Stimulated activated CD4-positive, alpha-beta T cell treated with anti-CD3 and anti-CD28 coated beads, Interleukin-12 subunit alpha, Interleukin-12 subunit beta, amount 100 ng/mL, for 48 hours (primary cell): Measurements from ENCODE around the gene ZBTB46.
A peak's percentile ranks its signal among the peaks of the same experiment; 100 is the strongest.
"Not testable (repeated sequence)": the region's sequence is repeated elsewhere in the genome, so short reads cannot be mapped to it uniquely, and the experiment has no call there.

ENCODE experiments used
- DNase-seq, 3 donors: peaks; one replicate each; pipeline ENCODE4 v3.0.0-alpha.2; 2020; ENCODE audit warnings: low read depth in 2 of 3, low spot score in 1 of 3

ZBTB46 gene, protein sequence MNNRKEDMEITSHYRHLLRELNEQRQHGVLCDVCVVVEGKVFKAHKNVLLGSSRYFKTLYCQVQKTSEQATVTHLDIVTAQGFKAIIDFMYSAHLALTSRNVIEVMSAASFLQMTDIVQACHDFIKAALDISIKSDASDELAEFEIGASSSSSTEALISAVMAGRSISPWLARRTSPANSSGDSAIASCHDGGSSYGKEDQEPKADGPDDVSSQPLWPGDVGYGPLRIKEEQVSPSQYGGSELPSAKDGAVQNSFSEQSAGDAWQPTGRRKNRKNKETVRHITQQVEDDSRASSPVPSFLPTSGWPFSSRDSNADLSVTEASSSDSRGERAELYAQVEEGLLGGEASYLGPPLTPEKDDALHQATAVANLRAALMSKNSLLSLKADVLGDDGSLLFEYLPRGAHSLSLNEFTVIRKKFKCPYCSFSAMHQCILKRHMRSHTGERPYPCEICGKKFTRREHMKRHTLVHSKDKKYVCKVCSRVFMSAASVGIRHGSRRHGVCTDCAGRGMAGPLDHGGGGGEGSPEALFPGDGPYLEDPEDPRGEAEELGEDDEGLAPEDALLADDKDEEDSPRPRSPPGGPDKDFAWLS

DNA sequence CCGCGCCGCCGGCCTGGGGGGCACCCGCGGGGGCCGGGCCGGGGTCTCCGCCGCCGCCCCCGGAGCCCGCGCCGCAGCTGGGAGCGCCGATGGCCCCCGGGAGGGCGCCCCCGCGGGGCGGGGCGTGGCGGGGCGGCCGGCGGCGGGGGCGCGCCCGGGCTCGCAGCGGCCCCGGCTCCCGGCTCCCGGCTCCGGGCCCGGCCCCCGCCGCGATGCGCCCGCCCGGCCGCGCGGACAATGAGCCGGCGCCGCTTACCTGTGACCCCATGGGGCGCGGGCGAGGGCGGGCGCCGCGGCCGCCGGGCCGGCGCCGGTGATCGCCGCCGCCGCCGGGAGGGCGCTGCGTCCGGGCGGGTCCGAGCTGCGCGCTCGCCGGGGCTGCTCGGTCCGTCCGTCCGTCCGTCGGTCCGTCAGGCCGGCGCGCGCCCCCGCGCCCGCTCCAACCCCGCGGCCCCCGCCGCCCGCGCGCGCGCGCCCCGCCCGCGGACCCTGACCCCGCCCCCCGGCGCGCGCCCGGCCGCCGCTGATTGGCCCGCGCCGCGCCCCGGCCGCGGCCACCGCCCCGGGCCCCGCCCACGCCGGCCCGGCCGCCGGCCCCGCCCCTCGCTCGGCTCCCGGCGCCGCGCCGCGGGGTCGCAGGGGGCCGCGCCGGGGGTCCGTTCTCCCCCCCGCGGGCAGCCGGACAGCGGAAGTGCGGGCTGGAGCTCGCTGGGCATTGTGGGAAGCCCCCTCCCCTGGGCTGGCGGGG is at the start of gene ZBTB46:
ZBTB46 (minus strand) TSS at position 424 of the 748 bp plus-strand sequence. CDS start 40,507 bp downstream, outside the sequence.
- DNase-seq = peak in 1 of 3 donors; percentile 35

DNA sequence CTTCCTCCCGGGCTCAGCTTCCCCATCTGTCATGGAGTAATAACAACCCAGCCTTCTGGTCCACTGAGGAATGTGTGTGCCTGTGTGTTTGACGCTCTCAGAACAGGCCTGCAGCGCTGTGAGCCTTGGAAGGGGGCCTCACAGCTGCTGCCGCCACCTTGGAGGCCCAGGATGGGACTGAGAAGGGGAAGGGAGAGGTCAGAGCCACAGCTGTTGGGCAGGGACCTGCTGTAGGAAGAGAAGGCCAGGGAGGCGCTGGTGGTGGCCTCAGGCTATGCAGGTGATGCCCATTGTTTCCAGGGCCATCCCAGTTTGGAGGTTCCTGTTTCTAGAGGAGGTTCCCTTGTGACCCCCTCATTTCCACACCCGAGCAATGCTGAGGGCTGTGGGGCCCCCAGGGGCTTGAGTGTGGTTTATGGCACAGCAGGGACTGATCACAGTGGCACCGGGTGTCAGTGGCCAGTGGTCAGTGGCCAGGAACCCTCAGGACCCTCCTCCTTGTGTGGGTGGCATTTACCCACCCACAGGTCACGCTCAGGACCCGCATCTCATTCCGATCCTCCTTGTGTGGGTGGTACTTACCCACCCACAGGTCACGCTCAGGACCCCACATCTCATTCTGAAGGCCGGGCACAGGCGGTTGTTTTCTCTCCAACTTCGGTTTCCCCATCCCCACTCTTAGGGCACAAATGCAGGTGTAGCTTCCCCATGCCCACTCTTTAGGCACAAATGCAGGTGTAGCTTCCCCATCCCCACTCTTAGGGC is 48.0 kb upstream of the ZBTB46 start:
- no peak for DNase-seq

DNA sequence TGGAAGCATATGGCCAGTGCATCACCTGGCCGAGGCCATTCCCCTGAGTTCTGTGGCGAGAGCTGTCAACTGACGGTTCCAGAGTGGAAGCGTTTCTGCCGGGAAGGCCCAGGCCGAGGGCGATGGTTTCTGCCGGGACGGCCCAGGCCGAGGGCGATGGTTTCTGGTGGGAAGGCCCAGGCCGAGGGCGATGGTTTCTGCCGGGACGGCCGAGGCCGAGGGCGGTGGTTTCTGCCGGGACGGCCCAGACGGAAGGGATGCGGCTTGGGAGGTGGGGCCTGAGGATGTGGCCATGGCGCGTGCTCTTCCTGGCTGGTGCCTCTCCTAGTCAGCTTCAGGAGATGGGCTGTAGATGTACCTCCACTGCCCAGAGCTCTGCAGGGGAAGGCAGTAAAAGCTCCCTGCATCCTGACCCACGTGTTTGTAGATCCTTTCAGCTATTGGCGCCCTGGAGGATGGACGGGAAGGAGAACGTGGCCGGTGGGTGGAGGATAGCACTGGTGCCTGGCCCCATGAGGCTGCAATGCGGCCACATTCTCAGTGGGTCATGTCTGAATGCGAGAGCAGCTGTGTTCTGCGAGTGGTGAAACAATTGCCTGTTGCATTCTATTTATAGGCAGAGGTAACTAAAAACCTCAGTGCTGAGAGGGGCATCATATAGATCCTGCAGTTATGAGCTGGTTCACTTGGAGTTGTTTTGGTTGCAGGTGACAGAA is 46.8 kb upstream of the ZBTB46 start:
- DNase-seq = no peak

DNA sequence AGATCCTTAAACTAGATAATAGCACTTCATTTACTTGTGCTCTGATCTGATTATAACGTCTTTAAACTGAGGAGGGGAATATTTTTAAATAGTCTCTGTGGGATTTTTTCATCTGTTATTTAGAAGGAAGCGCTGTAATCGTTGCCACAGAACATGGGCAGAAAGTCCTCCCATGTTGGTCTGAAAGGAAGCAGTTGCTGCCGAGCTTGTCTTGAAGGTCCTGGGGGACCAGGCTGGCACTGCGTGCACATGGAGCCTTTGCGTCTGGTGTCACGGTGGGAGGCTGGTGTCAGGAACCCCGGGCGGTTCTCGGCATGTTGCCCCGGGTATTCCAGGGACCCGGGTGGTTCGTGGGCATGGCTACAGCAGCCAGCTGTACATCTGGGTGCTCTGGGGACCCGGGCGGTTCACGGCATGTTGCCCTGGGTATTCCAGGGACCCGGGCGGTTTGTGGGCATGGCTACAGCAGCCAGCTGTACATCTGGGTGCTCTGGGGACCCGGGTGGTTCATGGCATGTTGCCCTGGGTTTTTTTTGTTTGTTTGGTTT is 45.5 kb upstream of the ZBTB46 start:
- no peak for DNase-seq

DNA sequence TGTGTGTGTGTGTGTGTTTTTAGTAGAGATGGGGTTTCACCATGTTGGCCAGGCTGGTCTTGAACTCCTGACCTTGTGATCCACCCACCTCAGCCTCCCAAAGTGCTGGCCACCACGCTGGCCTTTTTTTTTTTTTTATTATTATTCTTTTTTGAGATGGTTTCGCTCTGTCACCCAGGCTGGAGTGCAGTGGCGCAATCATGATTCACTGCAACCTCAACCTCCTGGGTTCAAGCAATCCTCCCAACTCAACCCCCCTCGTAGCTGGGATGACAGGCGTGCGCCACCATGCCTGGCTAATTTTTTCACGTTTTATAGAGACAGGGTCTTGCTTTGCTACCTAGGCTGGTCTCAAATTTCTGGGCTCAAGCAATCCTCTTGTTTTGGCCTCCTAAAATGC is 43.2 kb upstream of the ZBTB46 start:
- not testable (repeated sequence) for DNase-seq

DNA sequence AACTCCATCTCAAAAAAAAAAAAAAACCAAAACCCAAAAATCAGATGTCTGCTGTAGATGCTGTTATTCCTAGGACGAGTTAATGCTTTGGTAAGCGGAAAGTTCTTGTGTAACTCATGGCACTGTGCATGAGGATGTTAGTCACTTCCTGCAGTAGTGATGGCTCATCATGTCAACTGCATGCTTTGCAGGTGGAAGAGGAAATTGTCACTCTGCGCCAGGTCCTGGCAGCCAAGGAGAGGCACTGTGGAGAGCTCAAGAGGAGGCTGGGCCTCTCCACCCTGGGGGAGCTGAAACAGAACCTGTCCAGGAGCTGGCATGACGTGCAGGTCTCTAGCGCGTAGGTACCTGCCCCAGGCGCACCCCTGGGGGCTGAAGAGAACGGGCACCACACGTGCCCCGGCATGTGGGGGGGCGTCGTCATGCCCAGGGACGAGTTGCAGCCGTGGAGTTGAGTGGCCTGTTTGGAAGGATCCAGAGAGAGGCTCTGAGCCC is 42.5 kb upstream of the ZBTB46 start:
- DNase-seq = peak in 2 of 3 donors; percentile 23 to 37

- no peak for DNase-seq
These were observed 37.2 kb upstream of the ZBTB46 start for GRCh38 chr20:63868264-63868663.

DNA sequence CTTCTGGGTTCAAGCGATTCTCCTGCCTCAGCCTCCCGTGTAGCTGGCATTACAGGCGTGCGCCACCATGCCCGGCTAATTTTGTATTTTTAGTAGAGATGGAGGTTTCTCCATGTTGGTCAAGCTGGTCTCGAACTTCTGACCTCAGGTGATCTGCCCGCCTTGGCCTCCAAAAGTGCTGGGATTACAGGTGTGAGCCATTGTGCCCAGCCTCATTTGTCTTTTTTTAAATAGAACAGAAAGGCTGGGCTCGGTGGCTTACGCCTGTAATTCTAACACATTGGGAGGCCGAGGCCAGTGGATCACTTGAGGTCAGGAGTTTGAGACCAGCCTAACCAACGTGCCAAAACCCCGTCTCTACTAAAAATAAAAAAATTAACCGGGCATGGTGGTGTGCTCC is 36.0 kb upstream of the ZBTB46 start:
- not testable (repeated sequence) for DNase-seq

DNA sequence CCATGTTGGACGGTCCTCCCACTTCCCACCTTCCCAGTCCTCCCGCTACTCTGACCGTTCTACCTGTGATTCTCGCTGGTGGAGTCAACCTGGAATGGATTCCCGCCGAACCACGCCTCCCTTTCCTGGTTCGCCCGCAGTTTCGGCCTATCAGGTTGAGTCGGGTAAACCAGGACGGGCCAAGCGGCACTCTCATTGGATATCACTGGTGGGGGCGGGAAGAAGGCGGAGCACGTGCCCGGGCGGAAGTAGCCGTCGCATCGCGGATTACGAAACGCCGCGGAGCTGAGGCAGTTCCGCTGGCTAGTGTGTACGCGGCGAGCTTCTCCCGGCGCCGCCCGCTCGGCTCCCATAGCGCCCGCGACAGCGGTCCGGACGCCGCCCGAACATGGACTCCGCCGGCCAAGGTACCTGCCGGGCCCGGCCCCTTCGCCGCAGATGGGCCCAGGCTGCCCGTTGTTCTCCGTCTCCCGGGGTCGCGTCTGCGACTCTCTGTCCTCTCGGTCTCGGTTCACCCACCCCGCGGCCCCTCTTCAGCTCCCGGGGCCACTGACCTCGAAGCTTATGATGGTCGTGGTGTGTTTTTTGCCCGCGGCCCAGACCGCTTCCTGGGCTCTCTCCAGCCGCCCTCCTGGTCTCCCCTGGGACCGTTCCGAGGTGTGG is 34.0 kb upstream of the ZBTB46 start, which contains the start of gene TPD52L2:
TPD52L2 (plus strand) TSS at position 293 of the 663 bp plus-strand sequence; CDS start at position 389, 96 bp downstream.
- peak; percentile 97 to 98 (median 97) for DNase-seq

DNA sequence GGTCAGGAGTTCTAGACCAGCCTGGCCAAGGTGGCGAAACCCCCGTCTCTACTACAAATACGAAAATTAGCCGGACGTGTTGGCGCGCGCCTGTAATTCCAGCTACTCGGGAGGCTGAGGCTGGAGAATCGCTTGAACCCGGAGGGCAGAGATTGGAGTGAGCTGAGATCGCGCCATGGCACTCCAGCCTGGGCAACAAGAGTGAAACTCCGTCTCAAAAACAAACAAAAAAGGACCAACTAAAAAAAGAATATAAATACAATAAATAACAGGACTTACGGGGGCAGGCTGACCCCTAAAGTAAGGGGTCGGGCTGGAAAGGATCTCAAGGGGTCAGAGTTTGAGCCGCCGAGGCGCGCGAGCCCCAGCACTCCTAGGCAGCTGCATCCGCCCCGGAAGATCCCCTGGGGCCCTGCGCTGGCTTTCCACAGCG is 33.5 kb upstream of the ZBTB46 start:
- DNase-seq = no peak

GRCh38 chr20:63863798-63864544 is 32.9 kb upstream of the ZBTB46 start:
- DNase-seq = peak; percentile 58 to 72 (median 63)

DNA sequence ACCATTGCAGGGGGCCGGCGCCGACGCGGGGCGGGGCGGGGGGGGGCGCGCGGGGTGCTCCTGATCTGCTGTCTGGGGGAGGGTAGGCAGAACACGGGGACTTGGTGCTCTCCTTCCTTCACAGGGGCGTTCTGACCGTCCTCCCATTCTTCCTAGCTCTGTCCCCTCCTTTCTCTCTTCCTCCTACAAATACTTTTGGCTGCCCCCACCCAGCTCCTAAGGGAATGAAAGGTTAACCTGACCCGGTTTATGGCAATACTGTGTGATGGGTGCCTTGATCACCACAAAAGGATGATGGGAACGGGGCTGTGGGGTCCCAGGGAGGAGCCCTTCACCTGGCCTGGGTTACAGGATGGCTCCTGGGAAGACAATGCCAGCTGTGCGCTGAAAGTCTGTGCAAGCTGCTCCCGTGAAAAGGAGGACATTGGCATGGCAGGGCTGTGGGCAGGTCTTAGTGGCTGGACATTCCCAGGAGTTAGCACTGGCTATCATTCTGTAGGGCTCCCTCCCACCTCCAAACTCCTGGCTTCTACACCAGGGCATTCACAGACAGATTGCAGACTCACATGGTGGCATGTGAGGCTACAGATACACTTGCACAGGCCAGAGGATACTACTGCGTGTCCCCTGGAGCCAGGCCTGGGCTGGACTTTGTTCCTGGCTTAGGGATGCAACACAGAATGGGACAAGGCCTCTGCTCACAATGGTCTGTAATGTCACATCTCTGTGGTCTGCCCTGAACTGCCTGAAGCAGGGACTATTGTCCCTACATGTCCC is 32.1 kb upstream of the ZBTB46 start:
- no peak for DNase-seq

GRCh38 chr20:63861981-63862901 is 31.2 kb upstream of the ZBTB46 start:
- DNase-seq = no peak

GRCh38 chr20:63861365-63861934 is 30.4 kb upstream of the ZBTB46 start, which contains the start of gene ABHD16B:
Gene ABHD16B, plus strand, starts transcription at chr20:63861498. Its CDS starts 43 bp downstream, at chr20:63861541.
- no peak for DNase-seq

GRCh38 chr20:63860325-63861051 is 29.4 kb upstream of the ZBTB46 start:
- DNase-seq = no peak
